IPS DF 19.7 (cell line): Measurements from ENCODE around the gene SLC4A9.

Source experiments
- DNase-seq: peaks from one replicate; pipeline ENCODE4 v3.0.0-alpha.2; 2013; ENCODE audit warnings: low read depth, low spot score

The SLC4A9 gene

GRCh38 chr5:140360101-140360500 lies at the start of gene SLC4A9:
Gene SLC4A9, plus strand, starts transcription at chr5:140360194. Its CDS starts 43 bp downstream, at chr5:140360237.
- DNase-seq: no peak

- DNase-seq: no peak
Measured at GRCh38 chr5:140310434-140310833, 49.6 kb upstream of the SLC4A9 start.

GRCh38 chr5:140311011-140311467 lies 49.0 kb upstream of the SLC4A9 start:
- no peak for DNase-seq

GRCh38 chr5:140312067-140312790 lies 47.8 kb upstream of the SLC4A9 start:
- DNase-seq: peak; percentile 17

GRCh38 chr5:140312791-140313189 lies 47.2 kb upstream of the SLC4A9 start:
- DNase-seq: no peak

GRCh38 chr5:140317859-140318258 lies 42.1 kb upstream of the SLC4A9 start:
- no peak for DNase-seq

GRCh38 chr5:140318792-140319191 lies 41.2 kb upstream of the SLC4A9 start:
- DNase-seq: no peak

GRCh38 chr5:140319833-140320232 lies 40.2 kb upstream of the SLC4A9 start:
- DNase-seq: no peak

- DNase-seq: no peak
Measured at GRCh38 chr5:140321796-140322195, 38.2 kb upstream of the SLC4A9 start.

GRCh38 chr5:140322751-140323731 lies 37.0 kb upstream of the SLC4A9 start:
- no peak for DNase-seq

- no peak for DNase-seq
Measured at GRCh38 chr5:140324041-140324600, 35.9 kb upstream of the SLC4A9 start.

- DNase-seq: no peak
Measured at GRCh38 chr5:140324617-140325241, 35.3 kb upstream of the SLC4A9 start.

GRCh38 chr5:140325486-140325885 lies 34.5 kb upstream of the SLC4A9 start:
- no peak for DNase-seq

GRCh38 chr5:140327589-140327988 lies 32.4 kb upstream of the SLC4A9 start:
- DNase-seq: no peak

GRCh38 chr5:140328036-140328764 lies 31.8 kb upstream of the SLC4A9 start:
- DNase-seq: no peak

- no peak for DNase-seq
Measured at GRCh38 chr5:140329739-140330481, 30.1 kb upstream of the SLC4A9 start.

GRCh38 chr5:140331638-140332037 lies 28.4 kb upstream of the SLC4A9 start:
- no peak for DNase-seq

- no peak for DNase-seq
Measured at GRCh38 chr5:140336388-140336787, 23.6 kb upstream of the SLC4A9 start.

GRCh38 chr5:140337880-140338279 lies 22.1 kb upstream of the SLC4A9 start:
- no peak for DNase-seq

GRCh38 chr5:140338336-140338735 lies 21.7 kb upstream of the SLC4A9 start:
- DNase-seq: no peak
